Adrenal gland (tissue), 12 donors: Measurements from ENCODE around the gene CPNE4. TPM values are rescaled to one million over a fixed set of nuclear protein-coding genes. Genes with fewer than 3 reads are reported as not detected.

Experiments
- DNase-seq, 7 donors: peaks; one replicate each; pipeline ENCODE4 v3.0.0-alpha.2; 2019 to 2020
- H3K27ac ChIP-seq, 5 donors: fragments of 200-600 bp; sonication (generic) in 4 of 5; 1 replicate in 3 of 5; 2 replicates in 2 of 5; pipeline versions ENCODE4 v1.5.1 to v1.8.0; 2016 to 2020; ENCODE audit warnings: mild to moderate bottlenecking in 1 of 5
- H3K27me3 ChIP-seq: fragments of 200-600 bp; 2 replicates; pipeline ENCODE4 v1.8.0; 2021
- H3K36me3 ChIP-seq, 2 donors: fragments of 200-600 bp; replicated peaks in 1 of 2; 1 replicate in 1 of 2; 2 replicates in 1 of 2; pipeline versions ENCODE4 v1.5.1 to v1.8.0; 2018 to 2022
- H3K4me1 ChIP-seq, 2 donors: fragments of 200-600 bp; replicated peaks in 1 of 2; 1 replicate in 1 of 2; 2 replicates in 1 of 2; pipeline versions ENCODE4 v1.5.1 to v1.8.0; 2018 to 2021
- H3K4me3 ChIP-seq, 4 donors: fragments of 200-600 bp; sonication (generic) in 3 of 4; one replicate each; pipeline ENCODE4 v1.5.1; 2016 to 2018
- H3K9me3 ChIP-seq, 3 donors: fragments of 200-600 bp; sonication (generic) in 1 of 3; replicated peaks in 1 of 3; 1 replicate in 2 of 3; 2 replicates in 1 of 3; pipeline versions ENCODE4 v1.5.1 to v1.8.0; 2016 to 2021
- CTCF ChIP-seq, 6 experiments: fragments of 450-650 bp in 4 of 6; fragments of 200-600 bp in 2 of 6; sonication (generic) in 1 of 6; IDR thresholded peaks; 1 replicate in 5 of 6; 2 replicates in 1 of 6; pipeline versions ENCODE4 v1.5.1 to v1.8.0; 2016 to 2021; ENCODE audit warnings: antibody characterized with exemption in 6 of 6, mild to moderate bottlenecking in 2 of 6, moderate library complexity in 1 of 6
- POLR2A ChIP-seq, 2 donors: fragments of 450-650 bp; IDR thresholded peaks; one replicate each; pipeline ENCODE4 v1.6.1; 2017; ENCODE audit warnings: antibody characterized with exemption in 2 of 2, mild to moderate bottlenecking in 2 of 2, moderate library complexity in 1 of 2
- WGBS, 4 donors: extraction: QIAGEN DNeasy Blood & Tissue Kit in 2 of 4; methylation state at CpG; one replicate each; pipeline versions ENCODE4 v1.1.5 to v1.1.7; 2013 to 2017; 5-methylcytosine and 5-hydroxymethylcytosine counted together
- intact Hi-C, 2 donors: fragments of 100-400 bp; cut with DNase I; formaldehyde crosslinking; loops; one replicate each; pipeline versions ENCODE4 v1.14.1 to v1.15.0; 2022 to 2023
- polyA plus RNA-seq, 3 donors: library from polyadenylated mRNA; stranded (reverse); fragments of 200-250 nt in 2 of 3; fragments of 350-450 nt in 1 of 3; fragmentation: Illumina TruSeq in 1 of 3; extraction: RNeasy Lipid Tissue Mini Kit (QIAGEN cat#74804) in 1 of 3; gene quantifications; one replicate each; pipeline ENCODE4 v1.2.3, GENCODE V29; 2013 to 2014
- total RNA-seq, 9 donors: library from RNA; depleted of rRNA in 4 of 9; stranded (reverse); fragments of >200 nt in 4 of 9; fragments of 120-200 nt in 1 of 9; fragmentation: NEBNext Ultra II Directional in 1 of 9; extraction: Animal tissue kit (Norgen Biotek cat#: 25700) in 1 of 9; gene quantifications; one replicate each; pipeline versions ENCODE4 v1.1.0 to v1.2.4, GENCODE V29; 2013 to 2023
- donor health status: healthy with polysubstance abuse.
- donor health status: Bipolar disorder and iron deficiency.
- donor health status: DM: yes; HTN: yes; CAD: no.
- donor health status: DM: no; HTN: no; CAD: no.
- donor health status: DM: no; HTN: no; CAD: no.
- donor health status: DM: yes; HTN: yes; CAD: no.

The CPNE4 gene
- total and polyA plus RNA-seq, 12 donors, result 0.11 to 7.5 (median 0.59) TPM

GRCh38 chr3:131735544-131735943 lies 299.3 kb downstream of the CPNE4 start:
- TF ChIP-seq POLR2A (IDR thresholded peaks at IDR 0.05) (no peak), CTCF (IDR thresholded peaks at IDR 0.05) (no peak)
- DNase-seq, result no peak
- Histone ChIP-seq H3K36me3 (no peaks in the 10 kb centered on the region), H3K4me1 (no peaks in the 10 kb centered on the region), H3K4me3 (no peak overlapping the region), H3K27ac (no peak overlapping the region), H3K9me3 (no peaks in the 10 kb centered on the region), H3K27me3 (no peaks in the 10 kb centered on the region)
- intact Hi-C loops, result no loop called here

- intact Hi-C loops, result no loop called here
- TF ChIP-seq POLR2A (IDR thresholded peaks at IDR 0.05) (no peak), CTCF (IDR thresholded peaks at IDR 0.05) (no peak)
- H3K27me3 ChIP-seq, result no peaks in the 10 kb centered on the region
- H3K36me3 ChIP-seq, result no peaks in the 10 kb centered on the region
- H3K4me3 ChIP-seq, result no peak overlapping the region
- no peaks in the 10 kb centered on the region for H3K4me1 ChIP-seq
- DNase-seq, result no peak
- no peaks in the 10 kb centered on the region for H3K9me3 ChIP-seq
- H3K27ac ChIP-seq, result no peak overlapping the region
Measured at GRCh38 chr3:131735116-131735515, 299.7 kb downstream of the CPNE4 start.

- Histone ChIP-seq H3K36me3 (no peaks in the 10 kb centered on the region), H3K4me1 (no peaks in the 10 kb centered on the region), H3K27me3 (no peaks in the 10 kb centered on the region), H3K4me3 (no peak overlapping the region), H3K9me3 (no peaks in the 10 kb centered on the region), H3K27ac (no peak overlapping the region)
- WGBS, 4 donors, result 54 to 65% (median 63%) methylated on average over 5 of the region's 5 CpGs
- intact Hi-C loops, result no loop called here
- no peak for DNase-seq
- TF ChIP-seq CTCF (IDR thresholded peaks at IDR 0.05) (no peak), POLR2A (IDR thresholded peaks at IDR 0.05) (no peak)
Measured at GRCh38 chr3:131733086-131733841, 301.6 kb downstream of the CPNE4 start.

GRCh38 chr3:131731709-131732108 lies 303.1 kb downstream of the CPNE4 start:
- TF ChIP-seq CTCF (IDR thresholded peaks at IDR 0.05), result no peak
- no peak for TF ChIP-seq POLR2A (IDR thresholded peaks at IDR 0.05)
- DNase-seq, result no peak
- intact Hi-C loops, result no loop called here
- WGBS, 4 donors, result 87 to 91% (median 89%) methylated on average over 2 of the region's 2 CpGs
- Histone ChIP-seq H3K27ac (no peak overlapping the region), H3K4me3 (no peak overlapping the region), H3K36me3 (no peaks in the 10 kb centered on the region), H3K9me3 (no peaks in the 10 kb centered on the region), H3K27me3 (no peaks in the 10 kb centered on the region), H3K4me1 (no peaks in the 10 kb centered on the region)
